ENCODE data around the gene CAV1.

DNA sequence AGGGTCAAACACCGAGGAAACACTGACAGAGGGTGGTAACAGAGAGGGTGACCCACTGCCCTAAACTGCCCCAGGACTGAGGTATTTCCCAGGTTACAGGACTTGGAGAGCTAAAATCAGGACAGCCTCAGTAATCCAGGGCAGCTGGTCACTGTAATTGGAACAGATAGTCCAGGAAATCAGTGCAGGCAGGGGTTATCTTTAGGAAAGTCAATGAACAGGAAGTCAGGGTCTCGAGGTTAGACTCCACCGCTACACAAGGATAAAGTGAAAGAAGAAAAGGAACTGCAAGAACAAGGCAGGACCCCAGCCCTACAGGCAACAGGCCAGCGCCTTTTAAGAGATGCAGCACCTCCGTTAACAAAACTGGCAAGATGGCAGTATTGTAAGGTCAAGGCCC is 61.1 kb downstream of the CAV1 start:
- TF ChIP-seq ELF4 (IDR thresholded peaks at IDR 0.05) (no peak), HDGF (IDR thresholded peaks at IDR 0.05; ENCODE audit: borderline replicate concordance) (no peak)

Measured in HEK293T (cell line).